ENCODE data around the gene TMEM161A. TPM values are rescaled to one million over a fixed set of nuclear protein-coding genes. Genes with fewer than 3 reads are reported as not detected.

The TMEM161A gene
- total and polyA plus RNA-seq, 2 of the 13 experiments (the other 11 are each of a cell fraction or from before 2014, with no cell fraction given), result 25.9 to 31.4 TPM

- no peak for TF ChIP-seq THAP7 (CRISPR knock-in tag; IDR thresholded peaks at IDR 0.05)
- no peak for TF ChIP-seq AHR (CRISPR knock-in tag; IDR thresholded peaks at IDR 0.05)
- no peak for TF ChIP-seq ZXDC (CRISPR knock-in tag; IDR thresholded peaks at IDR 0.05)
- TF ChIP-seq RFX3 (CRISPR knock-in tag; IDR thresholded peaks at IDR 0.05), result no peak
- TF ChIP-seq ZNF781 (CRISPR knock-in tag; IDR thresholded peaks at IDR 0.05; ENCODE audit: borderline replicate concordance, not compliant biosample characterization), result no peak
- TF ChIP-seq ZMYM2 (CRISPR knock-in tag; IDR thresholded peaks at IDR 0.05), result no peak
- no peak for TF ChIP-seq JUN (CRISPR knock-in tag; IDR thresholded peaks at IDR 0.05)
- TF ChIP-seq UBTF (CRISPR knock-in tag; IDR thresholded peaks at IDR 0.05), result peak; percentile 77
- TF ChIP-seq SRSF9 (IDR thresholded peaks at IDR 0.05; ENCODE audit: borderline replicate concordance, insufficient read depth, low read depth, low read length, poor library complexity, severe bottlenecking), result no peak
- no peak for TF ChIP-seq DNMT3B (CRISPR knock-in tag; conservative IDR thresholded peaks at IDR 0.05)
- 0 out of 2 replicates have a peak, but pooled peaks have one; percentile 57 for TF ChIP-seq ZKSCAN8 (CRISPR knock-in tag; IDR thresholded peaks at IDR 0.05; ENCODE audit: borderline replicate concordance)
- no peak for TF ChIP-seq ESRRA (CRISPR knock-in tag; IDR thresholded peaks at IDR 0.05; ENCODE audit: low read depth)
- TF ChIP-seq SMAD3 (CRISPR knock-in tag; IDR thresholded peaks at IDR 0.05), result peak; percentile 83
- TF ChIP-seq TRIM22 (IDR thresholded peaks at IDR 0.05), result no peak
- no peak for TF ChIP-seq ZNF3 (CRISPR knock-in tag; IDR thresholded peaks at IDR 0.05)
- TF ChIP-seq MEIS1 (CRISPR knock-in tag; IDR thresholded peaks at IDR 0.05; ENCODE audit: borderline replicate concordance), result no peak
- TF ChIP-seq CBX5 (CRISPR knock-in tag; IDR thresholded peaks at IDR 0.05; ENCODE audit: borderline replicate concordance), result peak; percentile 89; the same call in 1 of the 2 replicates
- TF ChIP-seq MEF2D (CRISPR knock-in tag; IDR thresholded peaks at IDR 0.05), result no peak
- TF ChIP-seq PRMT3 (CRISPR knock-in tag; IDR thresholded peaks at IDR 0.05; ENCODE audit: borderline replicate concordance, low read depth), result no peak
- no peak for TF ChIP-seq HNRNPLL (IDR thresholded peaks at IDR 0.05; ENCODE audit: low read depth, low read length, poor library complexity, severe bottlenecking)
- no peak for TF ChIP-seq GABPA (IDR thresholded peaks at IDR 0.05; ENCODE audit: low read depth, low read length)
- TF ChIP-seq GABPA (CRISPR knock-in tag; IDR thresholded peaks at IDR 0.05; ENCODE audit: low read depth), result 0 out of 2 replicates have a peak, but pooled peaks have one; percentile 25
- peak; percentile 95 for TF ChIP-seq CEBPB (IDR thresholded peaks at IDR 0.05; ENCODE audit: borderline replicate concordance, low read depth, low read length)
These were observed 33.7 kb upstream of the TMEM161A start (continued) for GRCh38 chr19:19171821-19172532.
